H1 (cell line): ENCODE results near the gene PTX4. TPM values are rescaled to one million over a fixed set of nuclear protein-coding genes. Genes with fewer than 3 reads are reported as not detected.

ENCODE experiments used
- EP300 ChIP-seq, 2 experiments: IDR thresholded peaks; 1 replicate in 1 of 2; 2 replicates in 1 of 2; pipeline ENCODE4 v1.6.1; 2011 to 2012; ENCODE audit warnings: low read depth in 2 of 2, low read length in 2 of 2, mild to moderate bottlenecking in 2 of 2, borderline replicate concordance in 1 of 2, inconsistent platforms in 1 of 2, moderate library complexity in 1 of 2
- HDAC6 ChIP-seq: IDR thresholded peaks from one replicate; pipeline ENCODE4 v1.7.1; 2012; ENCODE audit warnings: low read depth, mild to moderate bottlenecking, inconsistent platforms, low read length, moderate library complexity
- JUND ChIP-seq: IDR thresholded peaks from 2 replicates; pipeline ENCODE4 v1.6.1; 2011; ENCODE audit warnings: mild to moderate bottlenecking, improper control_type of control experiment, low read length
- POU5F1 ChIP-seq: IDR thresholded peaks from 2 replicates; pipeline ENCODE4 v1.6.1; 2011; ENCODE audit warnings: low read depth, mild to moderate bottlenecking, low read length, moderate library complexity
- TAF7 ChIP-seq: optimal IDR thresholded peaks from 2 replicates; pipeline ENCODE3; 2011; ENCODE audit warnings: low read depth, mild to moderate bottlenecking, inconsistent platforms, low read length, moderate library complexity, borderline replicate concordance
- USF2 ChIP-seq: IDR thresholded peaks from 2 replicates; pipeline ENCODE4 v1.6.1; 2011; ENCODE audit warnings: low read length, improper control_type of control experiment
- polyA plus RNA-seq, 7 experiments: library from polyadenylated mRNA; depleted of rRNA in 3 of 7; stranded (reverse) in 5 of 7; unstranded in 2 of 7; fragments of >200 nt in 5 of 7; fragments of 200-250 nt in 2 of 7; gene quantifications; 1 replicate in 5 of 7; 2 replicates in 1 of 7; 4 replicates in 1 of 7; pipeline versions ENCODE4 v1.2.1 to v1.2.3, GENCODE V29; 2011 to 2013; ENCODE audit warnings: missing spikeins in 2 of 7, mixed read lengths in 2 of 7
- total RNA-seq: library from RNA; stranded (reverse); fragmentation: NEBNext Ultra II Directional; extraction: Animal tissue kit (Norgen Biotek cat#: 25700); gene quantifications from 2 replicates; pipeline ENCODE4 v1.2.1, GENCODE V29; 2021

The PTX4 gene
- total and polyA plus RNA-seq, 2 of the 8 experiments (the other 6 are each of a cell fraction or from before 2014, with no cell fraction given) = not detected

DNA sequence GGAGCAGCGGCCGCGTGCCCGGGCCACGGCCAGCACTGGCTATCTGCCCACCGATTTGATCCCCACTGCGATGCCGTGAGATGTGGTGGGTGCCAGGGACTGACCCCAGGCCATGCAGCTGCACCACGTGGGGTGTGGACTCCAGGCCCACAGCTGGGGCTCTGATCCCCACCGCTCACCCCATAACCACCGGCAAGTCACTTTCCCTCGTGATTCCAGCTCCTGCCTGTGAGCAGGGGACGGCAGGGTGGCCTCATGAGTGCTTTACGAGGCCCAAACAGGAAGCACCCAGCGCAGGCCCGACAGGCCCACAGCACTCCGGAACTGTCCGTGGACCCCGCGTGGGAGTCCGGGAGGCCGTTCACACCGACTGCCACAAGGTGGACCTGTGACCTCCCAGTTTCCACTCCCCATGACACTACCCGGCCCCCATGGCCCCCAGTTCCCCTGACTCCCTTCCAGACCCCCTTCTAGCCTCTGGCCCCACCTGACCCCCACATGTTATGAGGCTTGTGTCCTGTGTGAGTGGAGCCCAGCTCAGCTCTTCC lies 616 bp downstream of the PTX4 start (continued):
- no peak for TF ChIP-seq TAF7
- no peak for TF ChIP-seq EP300 (IDR thresholded peaks at IDR 0.05; ENCODE audit: borderline replicate concordance in 1 of 2, low read depth in 2 of 2, low read length in 2 of 2)
- no peak for TF ChIP-seq POU5F1
- TF ChIP-seq JUND = no peak
- no peak for TF ChIP-seq USF2
- no peak for TF ChIP-seq HDAC6
